Esophagus squamous epithelium (tissue), 5 donors: ENCODE results near the gene C1QTNF8. TPM values are rescaled to one million over a fixed set of nuclear protein-coding genes. Genes with fewer than 3 reads are reported as not detected.

Source experiments
- DNase-seq: peaks from one replicate; lab custom pipeline; 2025; lab: John Stamatoyannopoulos, UW
- H3K27ac ChIP-seq, 4 donors: fragments of 200-600 bp; sonication (generic); one replicate each; pipeline ENCODE4 v1.5.1; 2016 to 2019; ENCODE audit warnings: mild to moderate bottlenecking in 1 of 4
- H3K27me3 ChIP-seq, 4 donors: fragments of 200-600 bp; sonication (generic); 1 replicate in 3 of 4; 2 replicates in 1 of 4; pipeline versions ENCODE4 v1.5.1 to v1.6.0; 2017 to 2021; ENCODE audit warnings: antibody characterized with exemption in 1 of 4
- H3K36me3 ChIP-seq, 3 donors: fragments of 200-600 bp; sonication (generic); one replicate each; pipeline ENCODE4 v1.5.1; 2016 to 2019
- H3K4me1 ChIP-seq, 3 donors: fragments of 200-600 bp; sonication (generic); one replicate each; pipeline ENCODE4 v1.5.1; 2017 to 2019
- H3K4me3 ChIP-seq, 4 donors: fragments of 200-600 bp; sonication (generic); 1 replicate in 3 of 4; 2 replicates in 1 of 4; pipeline ENCODE4 v1.5.1; 2016 to 2019; ENCODE audit warnings: mild to moderate bottlenecking in 2 of 4, moderate library complexity in 1 of 4
- H3K9me3 ChIP-seq, 3 donors: fragments of 200-600 bp; sonication (generic); one replicate each; pipeline ENCODE4 v1.5.1; 2016 to 2019
- POLR2A ChIP-seq, 4 donors: fragments of 450-650 bp; IDR thresholded peaks; one replicate each; pipeline ENCODE4 v1.6.1; 2017; ENCODE audit warnings: antibody characterized with exemption in 4 of 4, mild to moderate bottlenecking in 4 of 4, moderate library complexity in 3 of 4
- WGBS, 2 donors: methylation state at CpG; one replicate each; pipeline ENCODE4 v1.1.5; 2018; 5-methylcytosine and 5-hydroxymethylcytosine counted together
- intact Hi-C: fragments of 100-400 bp; cut with DNase I; formaldehyde crosslinking; loops from one replicate; pipeline ENCODE4 v1.15.0; 2022
- total RNA-seq, 4 donors: library from RNA; depleted of rRNA; stranded (reverse); fragments of >200 nt; gene quantifications; one replicate each; pipeline ENCODE4 v1.1.0, GENCODE V29; 2016
- TF ChIP-seq, protein P1 (sequence below), 6 experiments: fragments of 450-650 bp in 4 of 6; fragments of 200-600 bp in 2 of 6; sonication (generic) in 2 of 6; IDR thresholded peaks; one replicate each; pipeline ENCODE4 v1.5.1; 2016 to 2019; ENCODE audit warnings: antibody characterized with exemption in 6 of 6, mild to moderate bottlenecking in 4 of 6, moderate library complexity in 4 of 6
- donor health status: DM: yes; HTN: yes; CAD: no.

C1QTNF8 gene
- total RNA-seq, 4 donors from 2014 or later = not detected

DNA sequence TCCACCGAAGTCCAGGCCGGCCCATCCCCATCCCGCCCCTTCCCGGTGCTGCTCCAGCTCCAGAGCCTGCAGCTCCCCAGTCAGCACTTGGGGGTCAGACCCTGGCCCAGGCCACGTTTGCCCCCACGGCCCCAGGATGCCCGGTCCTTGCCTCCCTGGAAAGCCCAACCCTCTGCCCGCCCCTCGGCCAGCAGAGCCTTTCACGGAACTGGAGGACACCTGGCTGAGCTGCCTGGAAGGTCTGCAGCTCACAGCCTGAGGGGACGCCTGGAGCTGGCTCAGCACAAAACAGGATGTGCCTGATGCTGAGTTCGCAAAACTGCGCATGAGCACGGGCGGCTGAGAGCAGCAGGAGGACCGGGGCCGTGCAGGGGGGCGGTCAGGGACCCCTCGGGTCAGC is 53.2 kb downstream of the C1QTNF8 start:
- 60% methylated on average over 1 of the region's 19 CpGs; no CpG with 5 or more reads in 1 of the 2 donors for WGBS, 2 donors

DNA sequence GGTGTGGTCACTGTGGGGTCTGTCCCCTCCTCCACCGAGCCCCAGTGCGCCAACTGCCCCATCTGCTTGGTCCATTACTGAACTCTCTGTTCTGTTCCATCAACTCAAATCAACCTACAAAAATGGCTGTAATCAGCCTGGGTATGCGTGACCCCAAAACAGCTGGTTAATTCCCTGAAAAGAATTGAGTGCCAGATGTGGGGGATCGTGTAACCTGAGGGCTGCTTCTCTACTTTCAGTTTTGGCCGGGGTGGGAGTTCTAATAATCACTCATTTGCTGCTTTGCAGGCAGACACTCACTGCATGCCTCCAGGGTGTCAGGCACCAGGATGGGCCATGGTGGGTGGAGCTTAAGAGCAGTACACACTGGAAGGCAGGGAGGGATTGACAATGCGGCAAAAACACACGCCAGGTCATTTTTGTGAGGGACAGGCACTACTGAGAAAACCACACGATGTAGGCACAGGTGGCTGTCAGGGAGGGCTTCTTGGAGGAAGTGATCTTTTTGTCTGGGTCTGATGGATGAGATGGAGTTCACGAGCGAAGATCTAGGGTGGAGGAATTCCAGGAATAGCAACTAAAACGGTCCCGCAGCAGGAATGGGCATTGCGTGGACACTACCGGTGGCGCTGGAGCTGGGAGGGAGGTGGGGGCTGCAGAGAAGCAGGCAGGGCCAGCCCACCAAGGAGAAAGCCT is 53.8 kb downstream of the C1QTNF8 start:
- Histone ChIP-seq H3K27me3 (peaks cover 3 to 87% (median 6%) of the 10 kb centered on the region in 4 donors), H3K4me3 (no peak overlapping the region), H3K9me3 (no peaks in the 10 kb centered on the region), H3K27ac (no peak overlapping the region), H3K36me3 (no peaks in the 10 kb centered on the region), H3K4me1 (peaks cover 0 to 6% (median 0%) of the 10 kb centered on the region in 3 donors)
- 84 to 90% methylated on average over 12 to 14 of the region's 15 CpGs for WGBS, 2 donors
- intact Hi-C loops = no loop called here
- no peak for TF ChIP-seq POLR2A (IDR thresholded peaks at IDR 0.05)
- TF ChIP-seq, protein P1, sequence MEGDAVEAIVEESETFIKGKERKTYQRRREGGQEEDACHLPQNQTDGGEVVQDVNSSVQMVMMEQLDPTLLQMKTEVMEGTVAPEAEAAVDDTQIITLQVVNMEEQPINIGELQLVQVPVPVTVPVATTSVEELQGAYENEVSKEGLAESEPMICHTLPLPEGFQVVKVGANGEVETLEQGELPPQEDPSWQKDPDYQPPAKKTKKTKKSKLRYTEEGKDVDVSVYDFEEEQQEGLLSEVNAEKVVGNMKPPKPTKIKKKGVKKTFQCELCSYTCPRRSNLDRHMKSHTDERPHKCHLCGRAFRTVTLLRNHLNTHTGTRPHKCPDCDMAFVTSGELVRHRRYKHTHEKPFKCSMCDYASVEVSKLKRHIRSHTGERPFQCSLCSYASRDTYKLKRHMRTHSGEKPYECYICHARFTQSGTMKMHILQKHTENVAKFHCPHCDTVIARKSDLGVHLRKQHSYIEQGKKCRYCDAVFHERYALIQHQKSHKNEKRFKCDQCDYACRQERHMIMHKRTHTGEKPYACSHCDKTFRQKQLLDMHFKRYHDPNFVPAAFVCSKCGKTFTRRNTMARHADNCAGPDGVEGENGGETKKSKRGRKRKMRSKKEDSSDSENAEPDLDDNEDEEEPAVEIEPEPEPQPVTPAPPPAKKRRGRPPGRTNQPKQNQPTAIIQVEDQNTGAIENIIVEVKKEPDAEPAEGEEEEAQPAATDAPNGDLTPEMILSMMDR (IDR thresholded peaks at IDR 0.05) = no peak
- no peak for DNase-seq

More for the DNA sequence above, 53.2 kb downstream of the C1QTNF8 start:
- intact Hi-C loops = no loop called here
- H3K9me3 ChIP-seq = no peaks in the 10 kb centered on the region
- no peak overlapping the region for H3K27ac ChIP-seq
- H3K4me1 ChIP-seq = no peaks in the 10 kb centered on the region
- no peak for DNase-seq
- TF ChIP-seq, protein P1 (IDR thresholded peaks at IDR 0.05) = no peak
- no peak for TF ChIP-seq POLR2A (IDR thresholded peaks at IDR 0.05)
- H3K4me3 ChIP-seq = no peak overlapping the region
- H3K27me3 ChIP-seq = peaks cover 3 to 87% (median 6%) of the 10 kb centered on the region in 4 donors
- H3K36me3 ChIP-seq = no peaks in the 10 kb centered on the region

DNA sequence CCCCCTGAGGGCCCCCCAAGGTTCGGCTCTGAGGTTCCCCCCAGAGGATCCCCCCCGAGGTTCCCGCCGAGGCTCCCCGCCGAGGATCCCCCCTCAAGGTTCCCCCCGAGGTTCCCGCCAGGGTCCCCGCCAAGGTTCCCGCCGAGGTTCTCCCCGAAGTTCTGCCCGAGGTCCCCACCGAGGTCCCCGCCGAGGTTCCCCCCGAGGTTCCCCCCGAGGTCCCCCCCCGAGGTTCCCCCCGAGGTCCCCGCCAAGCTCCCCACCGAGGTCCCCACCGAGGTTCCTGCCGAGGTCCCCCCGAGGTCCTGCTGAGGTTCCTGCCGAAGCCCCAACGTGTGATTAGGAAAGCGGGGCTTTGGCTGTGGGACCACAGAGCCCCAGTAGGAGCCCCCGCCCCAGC is 55.7 kb downstream of the C1QTNF8 start:
- Histone ChIP-seq H3K27ac (no peak overlapping the region), H3K4me1 (peaks cover 0 to 16% (median 0%) of the 10 kb centered on the region in 3 donors), H3K36me3 (no peaks in the 10 kb centered on the region), H3K9me3 (no peaks in the 10 kb centered on the region), H3K4me3 (no peak overlapping the region), H3K27me3 (peaks cover 0 to 87% (median 5%) of the 10 kb centered on the region in 4 donors)
- DNase-seq = no peak
- WGBS, 2 donors = no CpG with 5 or more reads among the region's 29 CpGs
- intact Hi-C loops = no loop called here
- TF ChIP-seq, protein P1 (IDR thresholded peaks at IDR 0.05) = no peak
- no peak for TF ChIP-seq POLR2A (IDR thresholded peaks at IDR 0.05)

DNA sequence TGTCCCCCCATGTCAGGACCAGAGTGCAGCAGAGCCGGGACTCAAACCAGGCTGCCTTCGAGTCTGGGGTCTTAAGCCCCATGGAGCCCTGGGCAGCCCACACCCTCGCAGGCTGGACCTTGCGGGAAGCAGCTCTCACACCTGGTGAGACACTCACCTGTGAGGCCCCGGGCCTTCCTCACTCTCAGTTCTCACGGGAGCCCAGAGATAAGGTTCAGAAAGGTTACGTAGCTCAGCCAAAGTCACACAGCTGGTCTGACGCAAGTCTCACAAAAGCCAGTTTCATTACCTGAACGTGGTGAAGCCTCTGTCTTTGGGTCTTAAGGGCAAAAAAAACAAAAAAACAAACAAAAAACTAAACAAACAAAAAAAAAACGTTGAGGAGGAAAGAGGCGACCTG is 56.3 kb downstream of the C1QTNF8 start:
- Histone ChIP-seq H3K27me3 (peaks cover 0 to 86% (median 2%) of the 10 kb centered on the region in 4 donors), H3K36me3 (no peaks in the 10 kb centered on the region), H3K9me3 (no peaks in the 10 kb centered on the region), H3K4me1 (peaks cover 0 to 16% (median 0%) of the 10 kb centered on the region in 3 donors), H3K27ac (no peak overlapping the region), H3K4me3 (no peak overlapping the region)
- intact Hi-C loops = no loop called here
- WGBS, 2 donors = 50 to 57% methylated on average over 2 to 6 of the region's 11 CpGs
- DNase-seq = no peak
- TF ChIP-seq POLR2A (IDR thresholded peaks at IDR 0.05) = no peak
- TF ChIP-seq, protein P1 (IDR thresholded peaks at IDR 0.05) = no peak

DNA sequence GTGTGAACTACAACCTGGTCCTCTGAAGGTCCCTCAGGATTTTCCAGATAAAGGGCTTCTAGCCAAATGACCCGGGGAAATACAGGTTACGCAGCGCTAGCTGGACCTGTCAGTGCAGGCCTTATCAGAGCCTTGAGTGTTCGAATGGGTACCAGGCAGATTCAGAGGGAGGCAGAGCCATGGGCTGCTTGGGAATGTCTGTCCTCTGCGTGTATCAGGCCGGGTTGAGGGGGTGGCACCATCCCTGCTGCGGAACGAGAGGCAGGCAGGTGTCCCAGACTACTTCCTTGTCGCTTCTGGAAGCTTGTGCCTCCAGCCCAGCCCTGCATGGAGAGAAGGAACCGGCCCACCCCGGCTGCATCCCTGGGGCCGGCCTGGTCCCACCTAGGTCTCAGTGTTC is 57.1 kb downstream of the C1QTNF8 start:
- WGBS, 2 donors = 56% methylated on average over 5 of the region's 12 CpGs; no CpG with 5 or more reads in 1 of the 2 donors
- intact Hi-C loops = no loop called here
- no peak for DNase-seq

More for the DNA sequence above, 57.1 kb downstream of the C1QTNF8 start:
- Histone ChIP-seq H3K9me3 (no peaks in the 10 kb centered on the region), H3K27me3 (peaks cover 0 to 78% (median 0%) of the 10 kb centered on the region in 4 donors), H3K36me3 (no peaks in the 10 kb centered on the region), H3K4me1 (peaks cover 0 to 16% (median 0%) of the 10 kb centered on the region in 3 donors), H3K27ac (no peak overlapping the region), H3K4me3 (no peak overlapping the region)
- no peak for TF ChIP-seq POLR2A (IDR thresholded peaks at IDR 0.05)
- TF ChIP-seq, protein P1 (IDR thresholded peaks at IDR 0.05) = no peak
